Common myeloid progenitor, CD34-positive (primary cell): ENCODE measurements around the gene C1QTNF12.

ENCODE experiments used
- CTCF ChIA-PET: fragments of 350-600 bp; sonication (Branson Sonifier 250); formaldehyde crosslinking; loops from one replicate; lab custom pipeline; 2021; ENCODE audit warnings: antibody characterized with exemption; lab: Charles Lee
- POLR2A ChIA-PET: fragments of 350-600 bp; sonication (Branson Sonifier 250); formaldehyde crosslinking; loops from one replicate; lab custom pipeline; 2021; ENCODE audit warnings: antibody characterized with exemption; lab: Charles Lee
- DNase-seq, 3 donors: peaks; one replicate each; pipeline versions ENCODE4 v3.0.0 to v3.0.0-alpha.2; 2013
- H3K27ac ChIP-seq, 2 experiments: 1 replicate in 1 of 2; 2 replicates in 1 of 2; pipeline ENCODE4 v1.7.0; 2013; ENCODE audit warnings: inconsistent platforms in 2 of 2, low read length in 2 of 2, mild to moderate bottlenecking in 2 of 2, low read depth in 1 of 2, moderate library complexity in 1 of 2; ENCODE audit not compliant: severe bottlenecking in 2 of 2, insufficient read depth in 1 of 2, poor library complexity in 1 of 2
- H3K27me3 ChIP-seq, 5 experiments: replicated peaks in 2 of 5; 1 replicate in 3 of 5; 2 replicates in 2 of 5; pipeline versions ENCODE4 v1.6.1 to v1.7.0; 2013; ENCODE audit warnings: low read length in 4 of 5, mild to moderate bottlenecking in 2 of 5, moderate library complexity in 2 of 5, inconsistent platforms in 1 of 5; ENCODE audit not compliant: insufficient read depth in 5 of 5, control insufficient read depth in 4 of 5
- H3K36me3 ChIP-seq, 4 experiments: 1 replicate in 2 of 4; 2 replicates in 2 of 4; pipeline versions ENCODE4 v1.6.1 to v1.7.0; 2013; ENCODE audit warnings: low read length in 3 of 4, control low read depth in 1 of 4, mild to moderate bottlenecking in 1 of 4; ENCODE audit not compliant: control insufficient read depth in 4 of 4, insufficient read depth in 4 of 4
- H3K4me1 ChIP-seq, 4 experiments: 1 replicate in 3 of 4; 2 replicates in 1 of 4; pipeline versions ENCODE4 v1.6.1 to v1.7.1; 2013; ENCODE audit warnings: low read length in 3 of 4, mild to moderate bottlenecking in 3 of 4, control low read depth in 1 of 4, inconsistent platforms in 1 of 4, moderate library complexity in 1 of 4; ENCODE audit not compliant: control insufficient read depth in 4 of 4, insufficient read depth in 4 of 4; ENCODE audit errors: control extremely low read depth in 1 of 4
- H3K4me3 ChIP-seq, 7 experiments: 1 replicate in 4 of 7; 2 replicates in 3 of 7; pipeline versions ENCODE4 v1.5.1 to v1.7.0; 2013; ENCODE audit warnings: mild to moderate bottlenecking in 7 of 7, low read length in 6 of 7, moderate library complexity in 6 of 7, inconsistent platforms in 2 of 7, low read depth in 2 of 7, control low read depth in 1 of 7; ENCODE audit not compliant: insufficient read depth in 4 of 7, control insufficient read depth in 1 of 7; ENCODE audit errors: extremely low read depth in 1 of 7
- H3K9me3 ChIP-seq, 5 experiments: 1 replicate in 4 of 5; 2 replicates in 1 of 5; pipeline versions ENCODE4 v1.6.1 to v1.7.1; 2013; ENCODE audit warnings: low read length in 4 of 5, mild to moderate bottlenecking in 2 of 5, inconsistent platforms in 1 of 5, low read depth in 1 of 5, moderate library complexity in 1 of 5; ENCODE audit not compliant: control insufficient read depth in 4 of 5, insufficient read depth in 2 of 5; ENCODE audit errors: control extremely low read depth in 1 of 5
- WGBS: methylation state at CpG from one replicate; pipeline ENCODE4 v1.1.5; 2013; ENCODE audit not compliant: insufficient coverage; 5-methylcytosine and 5-hydroxymethylcytosine counted together

The C1QTNF12 gene

DNA sequence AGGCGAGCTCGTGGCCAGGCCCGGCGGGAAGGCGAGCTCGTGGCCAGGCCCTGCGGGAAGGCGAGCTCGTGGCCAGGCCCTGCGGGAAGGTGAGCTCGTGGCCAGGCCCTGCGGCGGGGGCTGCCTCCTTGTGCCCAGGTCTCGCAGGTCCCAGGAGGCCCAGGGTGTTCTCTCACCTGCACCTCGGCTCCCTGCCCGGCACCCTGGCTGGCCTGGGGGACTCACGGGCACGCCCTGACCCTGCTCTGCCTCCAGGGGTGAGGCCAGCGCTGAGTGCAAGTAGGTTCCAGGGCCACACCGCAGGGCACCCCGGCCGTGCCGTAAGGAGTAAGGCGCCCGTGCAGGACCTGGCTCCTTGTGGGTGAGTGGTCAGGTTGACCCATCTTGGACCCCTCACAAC is 19.1 kb downstream of the C1QTNF12 start:
- ChIA-PET POLR2A (interaction anchor here (1.5 kb wide), 1 partner anchor 10 kb away, joined by 5 read pairs; no protein-coding TSS in a partner anchor), CTCF (interaction anchor here (1.3 to 1.7 kb wide), 2 partner anchors 106 to 243 kb away, joined by 4 read pairs; no protein-coding TSS in a partner anchor)
- peaks cover 5 to 72% (median 48%) of the 10 kb centered on the region in 4 experiments for H3K36me3 ChIP-seq
- no peak for DNase-seq
- no peaks in the 10 kb centered on the region for H3K9me3 ChIP-seq
- H3K27ac ChIP-seq = no peak overlapping the region
- H3K4me1 ChIP-seq = peaks cover 4 to 20% (median 18%) of the 10 kb centered on the region in 4 experiments
- H3K4me3 ChIP-seq = no peak overlapping the region
- no peaks in the 10 kb centered on the region for H3K27me3 ChIP-seq
- WGBS = 97% methylated on average over 19 of the region's 25 CpGs

DNA sequence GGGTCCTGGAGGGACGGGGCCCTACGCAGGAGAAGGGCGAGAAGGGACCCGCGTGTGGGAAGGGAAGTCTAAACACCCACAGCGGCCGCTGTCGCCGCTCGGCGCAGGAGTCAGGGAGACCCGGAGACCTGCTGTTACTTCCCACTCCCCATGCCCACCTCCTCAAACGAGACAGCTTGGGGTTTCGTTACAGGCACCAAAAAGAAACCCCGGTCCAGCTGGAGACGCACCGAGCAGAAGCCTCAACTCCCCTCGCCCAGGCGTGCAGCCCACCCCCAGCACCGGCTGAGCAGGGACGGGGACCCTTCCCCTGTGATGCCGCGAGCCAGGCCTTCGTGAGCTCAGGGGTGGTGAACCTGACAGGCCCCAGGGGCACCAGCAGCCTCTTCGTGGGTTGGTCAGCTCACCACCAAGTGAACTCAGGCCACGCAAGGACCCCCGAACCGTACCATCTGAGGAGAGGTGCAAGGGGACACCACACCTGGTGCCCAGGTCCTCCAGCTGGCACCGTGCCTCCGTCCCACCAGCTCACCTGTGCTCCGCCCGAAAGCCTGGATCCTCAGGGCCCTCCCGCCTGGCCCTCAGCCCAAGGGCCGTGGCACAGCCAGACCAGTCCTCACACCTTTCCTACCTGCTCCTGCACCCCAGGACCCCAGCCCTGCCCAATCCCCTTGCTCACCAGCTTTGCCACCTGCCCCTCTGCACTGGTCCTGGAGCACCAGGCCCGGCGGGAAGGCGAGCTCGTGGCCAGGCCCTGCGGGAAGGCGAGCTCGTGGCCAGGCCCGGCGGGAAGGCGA is 19.8 kb downstream of the C1QTNF12 start:
- no peaks in the 10 kb centered on the region for H3K27me3 ChIP-seq
- H3K4me1 ChIP-seq = peaks cover 4 to 19% (median 17%) of the 10 kb centered on the region in 4 experiments
- POLR2A ChIA-PET = interaction anchor here (1.5 kb wide), 1 partner anchor 10 kb away, joined by 5 read pairs; no protein-coding TSS in a partner anchor
- no peak overlapping the region for H3K27ac ChIP-seq
- H3K4me3 ChIP-seq = no peak overlapping the region
- no peaks in the 10 kb centered on the region for H3K9me3 ChIP-seq
- no peak for DNase-seq
- CTCF ChIA-PET = interaction anchor here (1.1 to 3.1 kb wide), 4 partner anchors 104 to 242 kb away, joined by 3 to 9 read pairs (median 4); no protein-coding TSS in a partner anchor
- WGBS = 97% methylated on average over 44 of the region's 44 CpGs
- peaks cover 5 to 77% (median 53%) of the 10 kb centered on the region in 4 experiments for H3K36me3 ChIP-seq

- no peak for DNase-seq
- POLR2A ChIA-PET = interaction anchor here (1.5 kb wide), 1 partner anchor 9 kb away, joined by 5 read pairs; no protein-coding TSS in a partner anchor
- Histone ChIP-seq H3K4me3 (no peak overlapping the region), H3K27me3 (no peaks in the 10 kb centered on the region), H3K27ac (no peak overlapping the region), H3K4me1 (peaks cover 3 to 14% (median 13%) of the 10 kb centered on the region in 4 experiments), H3K9me3 (no peaks in the 10 kb centered on the region), H3K36me3 (peaks cover 5 to 85% (median 55%) of the 10 kb centered on the region in 4 experiments)
- 94% methylated on average over 16 of the region's 18 CpGs for WGBS
- CTCF ChIA-PET = interaction anchor here (1.1 to 3.1 kb wide), 3 partner anchors 103 to 162 kb away, joined by 3 to 9 read pairs (median 4); no protein-coding TSS in a partner anchor
These were observed 20.6 kb downstream of the C1QTNF12 start for GRCh38 chr1:1225913-1226312.

DNA sequence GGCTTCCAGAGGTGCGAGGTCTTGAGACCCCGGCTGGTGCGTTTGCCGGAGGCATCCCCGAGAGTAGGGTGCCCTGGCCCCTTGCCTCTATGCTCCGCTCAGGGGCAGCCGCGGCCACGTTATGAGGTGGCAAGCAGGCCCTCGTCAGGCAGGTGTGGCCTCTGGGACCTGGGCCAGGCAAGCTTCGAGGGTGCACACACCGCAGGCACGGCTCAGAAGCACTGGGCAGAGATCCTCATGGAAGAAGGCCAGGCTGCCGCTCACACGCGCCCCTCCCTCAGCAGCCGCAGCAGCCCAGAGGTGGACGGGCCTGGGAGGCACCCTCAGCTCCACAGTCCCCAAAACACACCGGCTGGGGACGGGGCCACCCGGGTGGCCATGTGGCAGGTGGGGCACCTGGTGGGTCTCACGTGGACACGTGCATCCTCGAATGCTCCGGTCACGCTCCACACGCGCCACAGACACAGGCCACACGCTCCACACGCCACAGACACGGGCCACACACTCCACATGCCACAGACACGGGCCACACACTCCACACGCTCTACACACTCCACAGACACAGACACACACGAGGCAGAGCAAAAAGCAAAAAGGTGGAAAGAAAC is 21.2 kb downstream of the C1QTNF12 start:
- 95% methylated on average over 16 of the region's 34 CpGs for WGBS
- no peak for DNase-seq
- no peak overlapping the region for H3K4me3 ChIP-seq
- H3K27ac ChIP-seq = no peak overlapping the region
- POLR2A ChIA-PET = no interaction called here
- peaks cover 0 to 9% (median 7%) of the 10 kb centered on the region in 4 experiments for H3K4me1 ChIP-seq
- H3K27me3 ChIP-seq = no peaks in the 10 kb centered on the region
- H3K9me3 ChIP-seq = no peaks in the 10 kb centered on the region
- CTCF ChIA-PET = interaction anchor here (1.1 to 3.1 kb wide), 3 partner anchors 10 to 162 kb away, joined by 3 to 9 read pairs (median 4); no protein-coding TSS in a partner anchor
- peaks cover 5 to 91% (median 57%) of the 10 kb centered on the region in 4 experiments for H3K36me3 ChIP-seq

DNA sequence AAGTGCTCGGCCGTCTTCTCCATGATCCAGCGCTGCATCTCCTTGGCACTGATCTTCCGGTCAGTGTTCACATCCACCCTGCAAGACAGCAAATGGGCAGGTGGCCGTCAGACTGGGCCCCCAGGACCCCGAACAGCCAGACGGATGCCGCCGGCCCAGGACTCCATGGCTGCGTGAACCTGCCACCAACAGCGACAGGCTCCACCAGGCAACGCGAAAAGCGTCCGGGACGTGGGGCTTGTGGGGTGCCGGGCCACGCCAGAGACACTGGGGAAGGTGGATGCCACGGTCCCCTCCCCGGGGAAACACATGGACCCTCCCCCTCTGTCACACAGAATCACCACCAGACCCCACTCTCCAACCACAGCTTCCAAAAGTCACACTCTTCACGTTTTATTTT is 22.6 kb downstream of the C1QTNF12 start:
- no peaks in the 10 kb centered on the region for H3K27me3 ChIP-seq
- 98% methylated on average over 21 of the region's 21 CpGs for WGBS
- ChIA-PET CTCF (interaction anchor here (1.5 kb wide), 1 partner anchor 8 kb away, joined by 4 read pairs; no protein-coding TSS in a partner anchor), POLR2A (interaction anchor here (1.0 kb wide), 1 partner anchor 8 kb away, joined by 4 read pairs; the partner anchor contains the start of genes B3GALT6 and SDF4)
- H3K27ac ChIP-seq = no peak overlapping the region
- no peak overlapping the region for H3K4me3 ChIP-seq
- peaks cover 5 to 94% (median 65%) of the 10 kb centered on the region in 4 experiments for H3K36me3 ChIP-seq
- no peaks in the 10 kb centered on the region for H3K4me1 ChIP-seq
- no peak for DNase-seq
- no peaks in the 10 kb centered on the region for H3K9me3 ChIP-seq

GRCh38 chr1:1223321-1223720 is 23.2 kb downstream of the C1QTNF12 start:
- no peaks in the 10 kb centered on the region for H3K4me1 ChIP-seq
- no peak for DNase-seq
- no peak overlapping the region for H3K4me3 ChIP-seq
- POLR2A ChIA-PET = interaction anchor here (1.0 kb wide), 1 partner anchor 9 kb away, joined by 4 read pairs; the partner anchor contains the start of genes B3GALT6 and SDF4
- peaks cover 5 to 94% (median 63%) of the 10 kb centered on the region in 4 experiments for H3K36me3 ChIP-seq
- no peak overlapping the region for H3K27ac ChIP-seq
- H3K9me3 ChIP-seq = no peaks in the 10 kb centered on the region
- WGBS = 94% methylated on average over 13 of the region's 15 CpGs
- CTCF ChIA-PET = interaction anchor here (0.8 to 1.2 kb wide), 2 partner anchors 101 to 103 kb away, joined by 3 read pairs; no protein-coding TSS in a partner anchor
- H3K27me3 ChIP-seq = no peaks in the 10 kb centered on the region
